Measurements from ENCODE around the gene MASP2.
"Not testable (repeated sequence)": the region's sequence is repeated elsewhere in the genome, so short reads cannot be mapped to it uniquely, and the experiment has no call there.

MASP2 gene

GRCh38 chr1:11041048-11041447, 6.0 kb downstream of the MASP2 start:
- TF ChIP-seq TAF1 (IDR thresholded peaks at IDR 0.05; ENCODE audit: low read depth, low read length) = no peak
- no peak for TF ChIP-seq PAX5 (IDR thresholded peaks at IDR 0.05; ENCODE audit: insufficient read depth, low read length, severe bottlenecking)
- no peak for TF ChIP-seq POLR2AphosphoS5 (IDR thresholded peaks at IDR 0.05; ENCODE audit: low read depth, low read length)
- no peak for TF ChIP-seq SPI1 (IDR thresholded peaks at IDR 0.05; ENCODE audit: low read depth, low read length)
- TF ChIP-seq POU2F2 (IDR thresholded peaks at IDR 0.05; ENCODE audit: low read depth, low read length) = no peak
- DNase-seq (ENCODE audit: insufficient read length, low spot score) (no peak), FAIRE-seq (no peak)

GRCh38 chr1:11040105-11040429, 7.0 kb downstream of the MASP2 start:
- FAIRE-seq; DNase-seq (ENCODE audit: insufficient read length, low spot score): not testable (repeated sequence)

GRCh38 chr1:11039351-11040104, 7.5 kb downstream of the MASP2 start:
- TF ChIP-seq PAX5 (IDR thresholded peaks at IDR 0.05; ENCODE audit: insufficient read depth, low read length, severe bottlenecking) (no peak), SPI1 (IDR thresholded peaks at IDR 0.05; ENCODE audit: low read depth, low read length) (no peak)
- FAIRE-seq (no peak), DNase-seq (ENCODE audit: insufficient read length, low spot score) (no peak)

GRCh38 chr1:11037740-11038182, 9.3 kb downstream of the MASP2 start:
- FAIRE-seq = peak; percentile 99
- peak; percentile 85 for DNase-seq (ENCODE audit: insufficient read length, low spot score)
- TF ChIP-seq SPI1 (IDR thresholded peaks at IDR 0.05; ENCODE audit: low read depth, low read length) = no peak
- no peak for TF ChIP-seq POLR2AphosphoS5 (IDR thresholded peaks at IDR 0.05; ENCODE audit: low read depth, low read length)
- no peak for TF ChIP-seq TAF1 (IDR thresholded peaks at IDR 0.05; ENCODE audit: low read depth, low read length)
- no peak for TF ChIP-seq POU2F2 (IDR thresholded peaks at IDR 0.05; ENCODE audit: low read depth, low read length)
- TF ChIP-seq PAX5 (IDR thresholded peaks at IDR 0.05; ENCODE audit: insufficient read depth, low read length, severe bottlenecking) = no peak
- TF ChIP-seq POLR2A (IDR thresholded peaks at IDR 0.05; ENCODE audit: low read depth, low read length) = no peak

GRCh38 chr1:11037019-11037739, 9.9 kb downstream of the MASP2 start:
- not testable (repeated sequence) for FAIRE-seq; DNase-seq (ENCODE audit: insufficient read length, low spot score)

- TF ChIP-seq POU2F2 (IDR thresholded peaks at IDR 0.05; ENCODE audit: low read depth, low read length) (no peak), POLR2AphosphoS5 (IDR thresholded peaks at IDR 0.05; ENCODE audit: low read depth, low read length) (peak; percentile 42; the same call in 1 of the 2 replicates), POLR2A (IDR thresholded peaks at IDR 0.05; ENCODE audit: low read depth, low read length) (peak; percentile 37; the same call in 1 of the 2 replicates), SPI1 (IDR thresholded peaks at IDR 0.05; ENCODE audit: low read depth, low read length) (no peak)
- DNase-seq (ENCODE audit: insufficient read length, low spot score) = no peak
- no peak for FAIRE-seq
Measured at GRCh38 chr1:11031624-11032262, 15.3 kb downstream of the MASP2 start.

GRCh38 chr1:11030865-11031264, 16.2 kb downstream of the MASP2 start:
- TF ChIP-seq POLR2A (IDR thresholded peaks at IDR 0.05; ENCODE audit: low read depth, low read length) (0 out of 2 replicates have a peak, but pooled peaks have one; percentile 58), PAX5 (IDR thresholded peaks at IDR 0.05; ENCODE audit: insufficient read depth, low read length, severe bottlenecking) (no peak)
- DNase-seq (ENCODE audit: insufficient read length, low spot score) = no peak
- FAIRE-seq = no peak

- TF ChIP-seq POLR2A (IDR thresholded peaks at IDR 0.05; ENCODE audit: low read depth, low read length) = peak; percentile 50
- TF ChIP-seq SPI1 (IDR thresholded peaks at IDR 0.05; ENCODE audit: low read depth, low read length) = no peak
- 0 out of 2 replicates have a peak, but pooled peaks have one; percentile 37 for TF ChIP-seq POLR2AphosphoS5 (IDR thresholded peaks at IDR 0.05; ENCODE audit: low read depth, low read length)
- no peak for FAIRE-seq
- no peak for DNase-seq (ENCODE audit: insufficient read length, low spot score)
Measured at GRCh38 chr1:11028018-11028417, 19.0 kb downstream of the MASP2 start.

- TF ChIP-seq POLR2AphosphoS5 (IDR thresholded peaks at IDR 0.05; ENCODE audit: low read depth, low read length) = peak; percentile 0; the same call in 1 of the 2 replicates
- no peak for TF ChIP-seq TAF1 (IDR thresholded peaks at IDR 0.05; ENCODE audit: low read depth, low read length)
- FAIRE-seq = no peak
- no peak for DNase-seq (ENCODE audit: insufficient read length, low spot score)
Measured at GRCh38 chr1:11027316-11027715, 19.7 kb downstream of the MASP2 start.

- no peak for TF ChIP-seq SPI1 (IDR thresholded peaks at IDR 0.05; ENCODE audit: low read depth, low read length)
- TF ChIP-seq POLR2AphosphoS5 (IDR thresholded peaks at IDR 0.05; ENCODE audit: low read depth, low read length) = peak; percentile 59; the same call in 1 of the 2 replicates
- DNase-seq (ENCODE audit: insufficient read length, low spot score) = no peak
- no peak for FAIRE-seq
Measured at GRCh38 chr1:11026903-11027302, 20.1 kb downstream of the MASP2 start.

- DNase-seq (ENCODE audit: insufficient read length, low spot score) (no peak), FAIRE-seq (no peak)
- TF ChIP-seq POU2F2 (IDR thresholded peaks at IDR 0.05; ENCODE audit: low read depth, low read length) (no peak), TAF1 (IDR thresholded peaks at IDR 0.05; ENCODE audit: low read depth, low read length) (no peak), POLR2AphosphoS5 (IDR thresholded peaks at IDR 0.05; ENCODE audit: low read depth, low read length) (no peak), POLR2A (IDR thresholded peaks at IDR 0.05; ENCODE audit: low read depth, low read length) (no peak), PAX5 (IDR thresholded peaks at IDR 0.05; ENCODE audit: insufficient read depth, low read length, severe bottlenecking) (no peak), SPI1 (IDR thresholded peaks at IDR 0.05; ENCODE audit: low read depth, low read length) (no peak)
Measured at GRCh38 chr1:11026052-11026451, 21.0 kb downstream of the MASP2 start.

All from GM12891 (cell line).